ENCODE data around the gene SNRPB2. TPM values are rescaled to one million over a fixed set of nuclear protein-coding genes. Genes with fewer than 3 reads are reported as not detected.

Gene SNRPB2
- total RNA-seq, 4 donors from 2014 or later: 23.0 to 38.1 (median 30.3) TPM

- DNase-seq (ENCODE audit: low spot score): no peak
- no peak for TF ChIP-seq CTCF (IDR thresholded peaks at IDR 0.05)
- no peak for ATAC-seq (ENCODE audit: low FRiP score)
Observed at GRCh38 chr20:16719421-16719820, 10.4 kb upstream of the SNRPB2 start.

- TF ChIP-seq CTCF (IDR thresholded peaks at IDR 0.05): no peak
- ATAC-seq (ENCODE audit: low FRiP score) (no peak), DNase-seq (ENCODE audit: low spot score) (no peak)
Observed at GRCh38 chr20:16729080-16729479, 746 bp upstream of the SNRPB2 start.

GRCh38 chr20:16732506-16733152, 2.8 kb downstream of the SNRPB2 start:
- ATAC-seq (ENCODE audit: low FRiP score) (no peak), DNase-seq (ENCODE audit: low spot score) (no peak)
- no peak for TF ChIP-seq CTCF (IDR thresholded peaks at IDR 0.05)

GRCh38 chr20:16740365-16741072, 10.7 kb downstream of the SNRPB2 start:
- no peak for DNase-seq (ENCODE audit: low spot score)
- no peak for TF ChIP-seq CTCF (IDR thresholded peaks at IDR 0.05)
- no peak for ATAC-seq (ENCODE audit: low FRiP score)

GRCh38 chr20:16744178-16744807, 14.5 kb downstream of the SNRPB2 start:
- no peak for ATAC-seq (ENCODE audit: low FRiP score)
- DNase-seq (ENCODE audit: low spot score): no peak
- no peak for TF ChIP-seq CTCF (IDR thresholded peaks at IDR 0.05)

GRCh38 chr20:16745204-16745603, 15.4 kb downstream of the SNRPB2 start:
- ATAC-seq (ENCODE audit: low FRiP score) (no peak), DNase-seq (ENCODE audit: low spot score) (no peak)
- no peak for TF ChIP-seq CTCF (IDR thresholded peaks at IDR 0.05)
